GM06990 (cell line): ENCODE results near the gene PTPRN2.

Source experiments
- DNase-seq: peaks from one replicate; pipeline ENCODE4 v3.0.0-alpha.2; 2011; ENCODE audit not compliant: insufficient read length; ENCODE audit errors: extremely low read depth
- H3K27me3 ChIP-seq: replicated peaks from 2 replicates; pipeline ENCODE4 v1.6.0; 2011; ENCODE audit warnings: low read length; ENCODE audit not compliant: control insufficient read depth, insufficient read depth
- H3K36me3 ChIP-seq: 2 replicates; pipeline ENCODE4 v1.5.1; 2011; ENCODE audit warnings: low read length; ENCODE audit not compliant: control insufficient read depth, insufficient read depth
- H3K4me3 ChIP-seq: replicated peaks from 2 replicates; pipeline ENCODE4 v1.5.1; 2011; ENCODE audit warnings: low read depth, mild to moderate bottlenecking, control low read depth, low read length
- CTCF ChIP-seq: IDR thresholded peaks from 2 replicates; pipeline ENCODE4 v1.5.1; 2011; ENCODE audit warnings: low read length, control low read depth, mild to moderate bottlenecking, inconsistent platforms; ENCODE audit not compliant: insufficient read depth, poor library complexity, severe bottlenecking

The PTPRN2 gene

DNA sequence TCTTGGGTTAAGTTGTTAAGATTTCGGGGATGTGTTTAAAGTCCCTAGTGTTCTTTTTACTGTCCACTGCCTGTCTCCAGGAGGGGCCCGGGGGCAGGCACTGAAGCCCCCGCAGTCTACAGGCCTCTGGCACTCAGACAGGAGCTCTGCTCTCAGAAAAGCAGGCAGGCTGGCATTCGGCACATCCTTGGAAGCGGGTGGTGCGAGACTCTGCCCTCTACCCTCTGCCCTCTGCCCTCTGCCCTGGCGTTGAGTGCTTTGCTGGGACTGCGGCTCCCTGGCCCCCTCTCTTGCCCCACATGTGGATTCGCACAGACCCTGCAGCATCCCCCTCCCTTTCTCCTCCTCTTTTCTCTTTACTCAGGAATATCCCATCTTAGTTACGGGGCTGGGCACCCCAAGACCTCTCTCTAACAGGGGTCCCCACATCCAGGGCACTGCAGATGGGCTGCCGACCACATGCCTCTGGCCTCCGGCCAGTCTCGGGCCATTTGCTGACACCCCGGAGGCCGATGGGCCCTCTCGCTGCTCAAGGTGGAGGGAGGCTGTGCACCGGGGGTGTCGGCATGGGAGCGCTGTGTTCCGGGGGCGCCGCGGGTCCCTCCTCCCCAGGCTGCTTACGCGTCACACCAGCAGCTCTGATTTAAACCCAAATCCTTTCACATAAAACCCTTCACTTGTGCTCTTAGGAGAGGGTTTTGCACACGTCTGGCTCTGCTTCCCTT is 770.9 kb downstream of the PTPRN2 start:
- Histone ChIP-seq H3K4me3 (no peak overlapping the region), H3K36me3 (no peaks in the 10 kb centered on the region), H3K27me3 (no peaks in the 10 kb centered on the region)
- TF ChIP-seq CTCF = no peak
- no peak for DNase-seq

- Histone ChIP-seq H3K27me3 (no peaks in the 10 kb centered on the region), H3K36me3 (no peaks in the 10 kb centered on the region), H3K4me3 (no peak overlapping the region)
- no peak for TF ChIP-seq CTCF
- DNase-seq = no peak
These were observed 771.5 kb downstream of the PTPRN2 start for GRCh38 chr7:157816086-157816485.

DNA sequence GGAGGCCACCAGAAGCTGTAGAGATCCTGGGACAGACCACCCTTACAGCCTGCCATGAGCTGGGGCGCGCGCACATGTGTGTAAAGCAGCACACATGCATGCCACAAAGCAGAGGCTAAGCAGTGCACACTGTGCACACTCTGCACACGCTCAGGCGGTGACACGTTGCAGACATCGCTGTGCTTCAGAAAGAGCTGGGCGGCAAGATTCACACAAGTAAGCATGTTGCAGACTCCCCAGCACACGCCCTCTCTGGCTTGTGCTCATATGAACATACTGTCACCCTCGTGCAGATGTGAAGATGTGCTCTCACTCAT is 772.0 kb downstream of the PTPRN2 start:
- no peak for TF ChIP-seq CTCF
- Histone ChIP-seq H3K27me3 (no peaks in the 10 kb centered on the region), H3K36me3 (no peaks in the 10 kb centered on the region), H3K4me3 (no peak overlapping the region)
- no peak for DNase-seq

- Histone ChIP-seq H3K4me3 (no peak overlapping the region), H3K27me3 (no peaks in the 10 kb centered on the region), H3K36me3 (no peaks in the 10 kb centered on the region)
- DNase-seq = no peak
- no peak for TF ChIP-seq CTCF
These were observed 772.5 kb downstream of the PTPRN2 start for GRCh38 chr7:157814931-157815705.

- no peaks in the 10 kb centered on the region for H3K27me3 ChIP-seq
- TF ChIP-seq CTCF = no peak
- DNase-seq = no peak
- H3K4me3 ChIP-seq = no peak overlapping the region
- no peaks in the 10 kb centered on the region for H3K36me3 ChIP-seq
These were observed 773.6 kb downstream of the PTPRN2 start for GRCh38 chr7:157813741-157814661.
